Mesothelial cell of epicardium (in vitro differentiated cells): Measurements from ENCODE around the gene TLCD3B. TPM values are rescaled to one million over a fixed set of nuclear protein-coding genes. Genes with fewer than 3 reads are reported as not detected.

Source experiments
- DNase-seq, 2 experiments: peaks; one replicate each; pipeline ENCODE4 v3.0.0; 2021; ENCODE audit warnings: low spot score in 2 of 2; ENCODE audit not compliant: unreplicated experiment in 2 of 2
- H3K27ac Mint-ChIP-seq: 2 replicates; pipeline ENCODE4 v1.8.0; 2021; ENCODE audit warnings: mixed read lengths
- H3K27me3 Mint-ChIP-seq: 2 replicates; pipeline ENCODE4 v1.8.0; 2021; ENCODE audit warnings: low read depth, mixed read lengths
- H3K36me3 Mint-ChIP-seq: 2 replicates; pipeline ENCODE4 v1.8.0; 2021; ENCODE audit warnings: mixed read lengths
- H3K4me1 Mint-ChIP-seq: 2 replicates; pipeline ENCODE4 v1.8.0; 2021; ENCODE audit warnings: mixed read lengths
- H3K4me3 Mint-ChIP-seq: 2 replicates; pipeline ENCODE4 v1.8.0; 2021; ENCODE audit warnings: mild to moderate bottlenecking, moderate library complexity, mixed read lengths
- H3K9me3 Mint-ChIP-seq: 2 replicates; pipeline ENCODE4 v1.8.0; 2021; ENCODE audit warnings: mixed read lengths
- total RNA-seq: library from RNA; stranded (reverse); gene quantifications from 3 replicates; pipeline ENCODE4 v1.2.1, GENCODE V29; 2021
- TF ChIP-seq, protein P1 (sequence below): fragments of 200-600 bp; sonication (generic); IDR thresholded peaks from one replicate; pipeline ENCODE4 v1.5.0; 2021; ENCODE audit warnings: antibody characterized with exemption; ENCODE audit not compliant: unreplicated experiment

Gene TLCD3B
- total RNA-seq, 1 donor from 2014 or later = 0.72 TPM

- Mint-ChIP-seq H3K4me3 (peak within 1 kb of the TSS; percentile 70), H3K27ac (no peak within 1 kb of the TSS)
Observed at GRCh38 chr16:30010844-30011713, 20.0 kb downstream of the TLCD3B start, which contains the start of gene DOC2A. DOC2A (minus strand) TSS chr16:30011027; CDS start chr16:30010222, 805 bp downstream.

GRCh38 chr16:30009990-30010843, 20.9 kb downstream of the TLCD3B start:
- Mint-ChIP-seq H3K4me1 (peaks cover 10% of the 10 kb centered on the region), H3K27me3 (peaks cover 46% of the 10 kb centered on the region), H3K4me3 (peak overlapping the region; percentile 66)

More at GRCh38 chr16:30010844-30011713, 20.0 kb downstream of the TLCD3B start, which contains the start of gene DOC2A:
- H3K36me3 Mint-ChIP-seq = no peaks in the 10 kb centered on the region
- peaks cover 46% of the 10 kb centered on the region for H3K27me3 Mint-ChIP-seq
- TF ChIP-seq, protein P1, sequence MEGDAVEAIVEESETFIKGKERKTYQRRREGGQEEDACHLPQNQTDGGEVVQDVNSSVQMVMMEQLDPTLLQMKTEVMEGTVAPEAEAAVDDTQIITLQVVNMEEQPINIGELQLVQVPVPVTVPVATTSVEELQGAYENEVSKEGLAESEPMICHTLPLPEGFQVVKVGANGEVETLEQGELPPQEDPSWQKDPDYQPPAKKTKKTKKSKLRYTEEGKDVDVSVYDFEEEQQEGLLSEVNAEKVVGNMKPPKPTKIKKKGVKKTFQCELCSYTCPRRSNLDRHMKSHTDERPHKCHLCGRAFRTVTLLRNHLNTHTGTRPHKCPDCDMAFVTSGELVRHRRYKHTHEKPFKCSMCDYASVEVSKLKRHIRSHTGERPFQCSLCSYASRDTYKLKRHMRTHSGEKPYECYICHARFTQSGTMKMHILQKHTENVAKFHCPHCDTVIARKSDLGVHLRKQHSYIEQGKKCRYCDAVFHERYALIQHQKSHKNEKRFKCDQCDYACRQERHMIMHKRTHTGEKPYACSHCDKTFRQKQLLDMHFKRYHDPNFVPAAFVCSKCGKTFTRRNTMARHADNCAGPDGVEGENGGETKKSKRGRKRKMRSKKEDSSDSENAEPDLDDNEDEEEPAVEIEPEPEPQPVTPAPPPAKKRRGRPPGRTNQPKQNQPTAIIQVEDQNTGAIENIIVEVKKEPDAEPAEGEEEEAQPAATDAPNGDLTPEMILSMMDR = no peak
- no peaks in the 10 kb centered on the region for H3K9me3 Mint-ChIP-seq
- peak in 1 of 2 experiments; percentile 65 for DNase-seq
- H3K4me1 Mint-ChIP-seq = peaks cover 10% of the 10 kb centered on the region

GRCh38 chr16:30009085-30009862, 21.8 kb downstream of the TLCD3B start:
- TF ChIP-seq, protein P1 = no peak
- no peaks in the 10 kb centered on the region for H3K9me3 Mint-ChIP-seq
- no peaks in the 10 kb centered on the region for H3K36me3 Mint-ChIP-seq
- peaks cover 10% of the 10 kb centered on the region for H3K4me1 Mint-ChIP-seq
- no peak overlapping the region for H3K27ac Mint-ChIP-seq
- DNase-seq = no peak
- H3K27me3 Mint-ChIP-seq = peaks cover 46% of the 10 kb centered on the region
- peak overlapping the region; percentile 39 for H3K4me3 Mint-ChIP-seq

More at GRCh38 chr16:30009990-30010843, 20.9 kb downstream of the TLCD3B start:
- no peak for DNase-seq
- no peaks in the 10 kb centered on the region for H3K36me3 Mint-ChIP-seq
- no peak overlapping the region for H3K27ac Mint-ChIP-seq
- TF ChIP-seq, protein P1 = no peak
- no peaks in the 10 kb centered on the region for H3K9me3 Mint-ChIP-seq

GRCh38 chr16:30007378-30007895, 23.6 kb downstream of the TLCD3B start:
- DNase-seq = no peak
- Mint-ChIP-seq H3K9me3 (no peaks in the 10 kb centered on the region), H3K4me3 (no peak overlapping the region), H3K27me3 (peaks cover 42% of the 10 kb centered on the region), H3K27ac (no peak overlapping the region), H3K36me3 (no peaks in the 10 kb centered on the region), H3K4me1 (peaks cover 10% of the 10 kb centered on the region)
- TF ChIP-seq, protein P1 = no peak
